Renal cortex interstitium (tissue), 11 donors: ENCODE data around the gene RSPO4. TPM values are rescaled to one million over a fixed set of nuclear protein-coding genes. Genes with fewer than 3 reads are reported as not detected.
A peak's percentile ranks its signal among the peaks of the same experiment; 100 is the strongest.
"Not testable (repeated sequence)": the region's sequence is repeated elsewhere in the genome, so short reads cannot be mapped to it uniquely, and the experiment has no call there.

ENCODE experiments used
- DNase-seq, 11 donors: peaks; one replicate each; pipeline ENCODE4 v3.0.0-alpha.2; 2013; ENCODE audit warnings: low read depth in 9 of 11, low spot score in 4 of 11; ENCODE audit errors: extremely low read depth in 1 of 11
- polyA plus RNA-seq, 3 donors: library from polyadenylated mRNA; unstranded; fragments of 120-200 nt; gene quantifications; one replicate each; pipeline ENCODE4 v1.2.1, GENCODE V29; 2013; ENCODE audit not compliant: insufficient read length in 3 of 3

RSPO4 gene
- polyA plus RNA-seq, 3 donors = 1.3 to 1.9 (median 1.9) TPM

DNA sequence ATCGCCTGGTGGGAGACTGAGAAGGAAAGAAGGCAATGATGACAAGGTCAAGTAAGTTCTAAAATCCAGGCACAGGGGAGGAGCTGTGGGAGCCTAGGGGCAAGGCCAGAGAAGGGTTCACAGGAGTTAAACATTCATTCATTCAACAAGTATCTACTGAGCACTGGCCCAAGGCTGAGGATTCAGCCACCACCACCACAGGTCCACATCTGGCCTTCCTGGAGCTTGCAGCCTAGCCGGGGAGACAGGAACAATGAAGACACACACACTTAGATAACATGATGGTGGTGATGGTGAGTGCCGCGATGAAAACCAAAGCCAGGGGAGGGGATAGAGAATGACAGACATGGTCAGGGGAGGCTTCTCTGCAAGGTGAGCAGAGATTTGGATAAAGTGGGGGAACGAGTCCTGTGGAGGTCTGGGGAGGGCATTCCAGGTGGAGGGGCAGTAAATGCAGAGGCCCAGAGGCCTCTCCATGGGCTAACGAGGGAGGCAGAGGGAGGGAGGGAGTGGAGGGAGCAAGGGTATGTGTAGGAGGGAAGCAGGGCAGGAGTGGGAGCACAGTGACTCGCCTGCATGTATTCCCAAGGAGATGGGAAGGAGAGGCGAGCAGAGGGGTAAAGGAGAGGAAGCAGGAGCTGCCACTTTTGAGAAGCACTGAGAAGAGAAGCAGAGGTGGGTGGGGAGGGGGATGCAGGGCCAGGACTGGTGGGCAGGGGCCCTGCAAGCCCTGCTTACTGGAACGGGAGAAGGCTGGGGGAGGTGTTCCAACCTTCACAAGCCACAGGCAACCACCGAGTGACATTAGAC, 10.5 kb upstream of the RSPO4 start:
- no peak for DNase-seq

DNA sequence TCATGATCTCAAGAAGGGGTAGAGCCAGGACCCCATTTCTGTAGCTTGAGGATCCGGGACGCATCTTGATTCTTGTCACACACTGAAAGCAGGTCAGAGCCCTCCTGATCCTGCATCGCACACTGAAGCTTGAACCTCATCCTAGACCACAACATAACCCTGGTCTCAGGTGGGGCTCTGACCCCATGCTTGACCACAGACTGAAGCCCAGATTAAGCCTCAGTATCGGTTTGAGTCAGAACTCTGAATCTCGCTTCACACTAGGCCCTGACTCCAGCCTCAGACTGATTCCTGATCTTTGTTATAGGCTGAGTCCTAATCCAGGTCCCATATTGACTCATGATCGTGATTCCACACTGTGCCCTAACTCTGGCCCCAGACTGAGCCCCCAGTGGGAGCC, 8.5 kb upstream of the RSPO4 start:
- no peak for DNase-seq

DNA sequence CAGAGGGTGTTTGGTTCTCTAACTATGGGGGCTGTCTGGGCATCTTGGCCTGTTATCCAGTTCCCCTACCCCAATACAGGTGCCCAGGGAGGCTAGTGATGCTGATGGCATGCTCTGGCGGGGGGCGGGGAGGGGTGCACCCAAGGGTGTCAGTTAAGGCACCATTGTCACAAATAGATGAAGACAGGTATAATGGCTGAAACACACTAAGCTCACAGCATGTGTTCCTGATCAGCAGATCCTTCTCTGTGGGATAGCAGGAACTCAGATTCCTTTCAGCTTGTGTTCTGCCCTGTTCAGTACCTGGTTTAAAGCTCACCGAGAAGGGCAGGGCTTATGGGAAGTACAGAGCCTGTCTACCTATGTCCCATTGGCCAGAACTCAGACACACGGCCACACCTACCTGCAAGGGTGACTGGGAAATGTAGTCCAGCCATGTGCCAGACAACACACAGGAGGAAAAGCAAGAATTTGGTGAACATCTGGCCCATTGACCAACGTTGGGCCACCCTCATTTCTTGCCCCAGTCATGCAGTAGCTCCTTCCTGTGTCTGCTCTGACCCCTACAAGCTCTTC, 3.4 kb upstream of the RSPO4 start:
- DNase-seq = peak in 4 of 11 donors; percentile 13 to 27 (median 20)

DNA sequence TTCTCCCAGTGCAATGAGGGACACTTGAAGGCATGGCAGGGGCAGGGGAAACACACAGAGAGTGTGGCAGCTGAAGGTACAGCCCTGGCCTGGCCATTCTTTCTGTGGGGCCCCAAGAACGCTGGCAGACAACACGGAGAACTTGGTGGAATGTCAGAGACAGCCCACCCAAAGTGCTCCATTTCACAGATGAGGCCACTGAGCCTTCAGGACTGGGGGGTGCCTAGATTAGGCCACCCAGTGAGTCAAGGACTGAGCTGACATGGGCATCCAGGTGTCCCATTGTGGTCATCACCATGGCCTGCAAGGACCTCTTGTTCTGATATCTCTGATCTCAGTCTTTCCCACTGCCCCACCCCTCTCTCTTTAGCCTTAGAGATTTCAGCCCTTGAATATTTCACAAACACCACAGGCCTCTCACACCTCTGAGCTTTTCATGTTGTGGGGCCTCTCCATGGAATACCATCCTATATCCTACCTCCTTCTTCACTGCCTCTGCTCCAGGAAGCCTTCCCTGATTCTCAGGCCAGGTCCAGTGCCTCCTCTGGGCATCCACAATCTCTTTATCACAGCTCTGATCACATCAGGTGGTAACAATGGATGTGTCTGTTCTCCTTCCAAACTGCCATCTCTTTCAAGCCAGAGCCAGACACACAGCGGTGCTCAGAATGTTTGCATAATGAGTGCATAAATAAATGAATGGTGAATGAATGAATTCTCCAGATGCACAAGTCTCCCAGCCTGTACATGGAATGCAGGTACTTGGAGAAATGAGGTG, 2.0 kb upstream of the RSPO4 start:
- DNase-seq = no peak

DNA sequence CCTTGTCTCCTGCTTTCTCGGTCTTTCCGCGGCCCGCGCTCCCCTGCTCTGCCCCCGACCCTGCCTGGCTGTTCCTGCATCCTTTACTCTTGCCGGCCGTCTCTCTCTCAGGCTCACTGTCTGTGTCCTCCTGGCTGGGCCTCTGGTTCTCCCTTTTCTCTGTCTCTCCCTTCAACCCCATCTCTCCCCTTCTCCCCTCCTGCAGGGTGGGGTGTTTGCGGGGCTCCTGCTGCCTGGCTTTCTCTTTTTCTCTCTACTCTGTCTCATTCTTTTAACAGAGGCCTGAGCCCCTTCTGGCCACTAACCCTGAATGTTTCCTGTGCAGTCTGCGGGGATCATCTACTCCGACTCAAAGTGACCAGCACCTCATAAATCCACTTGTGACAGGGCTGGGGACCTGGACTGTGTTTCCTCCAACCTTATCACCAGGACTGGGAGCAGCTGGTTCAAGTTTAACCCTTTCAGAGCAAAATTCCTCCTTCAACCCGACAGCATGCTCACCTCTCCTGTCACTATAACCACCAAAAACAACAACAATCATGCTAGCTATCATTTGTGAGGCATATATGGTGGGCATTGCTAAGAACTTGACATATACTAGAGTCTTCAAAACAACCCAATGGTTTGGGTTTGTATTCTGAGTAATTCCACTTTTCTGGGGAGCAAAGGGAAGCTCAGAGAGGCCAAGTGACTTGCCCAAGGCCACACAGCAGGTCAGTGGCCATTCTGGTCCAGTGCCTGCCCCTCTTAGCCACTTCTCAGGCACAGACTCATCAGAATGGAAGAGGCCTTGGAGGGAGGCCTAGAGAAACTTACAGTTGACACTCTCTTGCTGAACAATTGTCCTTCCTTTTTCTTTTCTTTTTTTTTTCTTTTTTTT, 811 bp upstream of the RSPO4 start:
- DNase-seq = no peak

DNA sequence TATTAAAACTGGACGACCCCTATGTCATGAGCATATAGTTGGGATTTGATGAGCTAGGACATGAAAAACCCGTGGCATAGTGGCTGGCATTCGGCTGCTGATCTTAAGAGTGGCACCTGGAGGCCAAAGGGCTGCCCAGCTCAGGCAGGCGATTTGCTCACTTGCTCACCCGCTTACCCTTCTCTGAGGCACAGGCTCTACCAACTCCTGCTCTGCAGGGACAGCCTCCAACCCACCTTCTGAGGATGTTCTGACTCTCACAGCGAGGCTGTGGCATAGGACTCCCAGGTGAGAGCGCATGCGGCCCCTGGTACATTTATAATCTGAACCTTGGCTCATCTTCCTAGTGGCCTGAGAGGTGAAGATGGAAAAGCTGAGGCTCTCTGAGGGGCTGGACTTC, 995 bp downstream of the RSPO4 start:
- no peak for DNase-seq

DNA sequence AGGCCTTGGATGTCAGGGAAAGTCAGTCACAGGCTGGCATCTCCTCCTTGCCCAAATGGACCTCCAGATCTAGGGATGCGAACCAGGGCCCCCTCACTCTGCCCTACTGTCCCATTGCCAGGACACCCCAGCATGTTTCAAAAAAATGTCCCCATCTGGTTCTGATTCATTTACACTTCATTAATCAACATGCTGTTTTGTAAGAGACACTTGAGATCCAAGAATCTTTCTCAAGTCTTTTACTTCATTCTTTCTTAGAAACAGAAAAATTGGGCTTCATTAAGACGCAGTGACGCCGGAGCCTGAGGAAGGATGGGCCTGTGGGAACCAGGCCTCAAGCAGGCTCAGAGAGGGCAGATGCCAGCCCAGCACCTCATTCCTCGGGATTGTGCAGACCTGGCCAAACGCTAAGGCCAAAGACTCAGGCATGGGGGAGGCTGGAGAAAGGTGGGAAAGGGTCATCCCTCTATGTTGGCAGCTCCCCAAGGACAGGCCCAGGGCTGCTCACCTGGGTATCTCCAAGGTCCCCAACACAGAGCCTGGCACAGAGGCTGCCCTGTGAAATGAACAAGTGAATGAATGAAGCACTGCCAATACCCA, 3.8 kb downstream of the RSPO4 start:
- no peak for DNase-seq

DNA sequence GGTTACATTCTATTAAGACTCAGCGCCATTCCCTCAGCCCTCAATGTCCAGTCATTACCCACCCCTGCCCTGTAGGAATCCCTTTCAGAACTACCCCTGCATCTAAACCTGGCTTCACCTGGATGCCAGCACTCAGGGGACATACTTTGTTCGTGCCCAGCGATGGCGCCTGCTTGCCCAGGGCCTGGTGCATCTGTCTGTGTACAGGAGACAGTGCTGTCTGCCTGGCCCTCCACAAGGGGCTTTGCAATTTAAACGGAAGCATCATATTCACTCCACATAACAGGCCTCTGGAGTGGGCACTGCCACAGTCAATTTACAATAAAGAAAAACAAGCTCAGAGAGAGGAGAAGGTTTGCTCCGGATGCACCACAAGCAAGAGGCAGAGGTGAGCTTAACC, 4.6 kb downstream of the RSPO4 start:
- no peak for DNase-seq

DNA sequence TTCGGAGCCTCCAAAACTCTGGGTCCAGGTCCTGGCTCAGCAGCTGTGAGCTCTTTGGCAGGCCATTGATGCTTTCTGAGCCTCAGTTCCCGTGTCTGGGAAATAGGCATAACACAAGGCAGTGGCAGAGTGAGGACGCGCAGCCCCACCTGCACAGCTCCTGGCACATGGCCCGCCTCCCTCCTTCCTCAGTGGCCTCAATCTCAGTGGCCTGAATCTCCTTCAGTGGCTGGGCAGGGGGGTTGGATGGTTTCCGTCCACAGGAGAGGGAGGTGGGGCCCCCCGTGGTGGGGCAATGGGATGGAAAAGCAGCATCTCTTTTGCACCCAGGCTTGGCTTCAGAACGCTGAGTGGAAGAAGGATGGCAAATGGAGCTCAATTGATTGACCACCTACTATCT, 5.1 kb downstream of the RSPO4 start:
- no peak for DNase-seq

DNA sequence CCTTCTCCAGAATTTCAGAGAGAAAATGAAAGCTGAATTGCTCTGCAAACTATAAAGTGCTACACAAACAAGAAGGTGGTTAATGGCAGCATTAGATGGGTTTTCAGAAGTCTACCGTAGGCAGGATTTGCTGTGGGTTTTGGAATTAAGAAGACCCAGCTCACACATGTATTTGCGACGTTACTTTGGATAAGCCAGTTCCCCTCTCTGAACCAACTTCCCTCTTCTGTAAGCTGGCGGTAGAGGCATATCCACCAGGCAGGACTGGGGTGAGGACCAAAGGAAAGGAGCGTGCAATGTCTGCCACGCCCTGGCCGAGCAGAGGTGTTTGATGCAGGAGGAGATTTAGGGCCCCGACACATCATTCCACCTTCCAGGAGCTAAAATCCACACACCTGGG, 6.9 kb downstream of the RSPO4 start:
- no peak for DNase-seq

DNA sequence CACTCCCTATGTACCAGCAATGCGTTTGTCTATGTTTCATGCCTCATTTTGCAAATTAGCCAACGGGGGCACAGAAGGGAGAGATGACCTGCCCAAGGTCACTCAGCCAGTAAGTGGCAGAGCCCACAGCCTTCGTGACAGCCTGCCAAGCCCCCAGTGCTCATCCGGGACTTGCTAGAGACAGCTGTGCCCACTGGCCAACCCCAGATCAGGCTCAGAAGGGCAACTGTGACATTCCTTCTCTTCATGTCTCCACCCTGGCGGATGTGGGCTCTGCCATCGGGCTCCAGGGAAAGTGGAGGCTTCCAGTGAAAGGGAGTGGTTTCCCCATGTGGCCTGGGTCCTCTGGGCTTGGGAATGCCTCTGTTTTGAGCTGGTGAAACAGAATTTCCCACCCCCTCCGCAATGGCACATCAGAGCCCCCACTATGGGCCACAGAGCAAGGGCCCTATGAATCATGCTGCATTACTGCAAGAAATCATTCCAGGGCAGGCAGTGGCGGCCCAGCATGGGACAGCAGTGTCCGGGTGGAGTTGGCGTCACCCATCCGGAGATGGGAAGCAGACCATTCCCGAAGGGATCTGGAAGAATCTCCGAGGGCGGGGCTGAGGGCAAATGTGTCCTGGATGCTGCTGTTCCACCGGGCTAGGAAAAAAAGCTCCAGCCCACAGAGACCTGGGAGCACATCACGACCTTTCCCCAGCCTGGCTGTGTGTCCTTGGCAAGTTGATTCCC, 9.1 kb downstream of the RSPO4 start:
- no peak for DNase-seq

DNA sequence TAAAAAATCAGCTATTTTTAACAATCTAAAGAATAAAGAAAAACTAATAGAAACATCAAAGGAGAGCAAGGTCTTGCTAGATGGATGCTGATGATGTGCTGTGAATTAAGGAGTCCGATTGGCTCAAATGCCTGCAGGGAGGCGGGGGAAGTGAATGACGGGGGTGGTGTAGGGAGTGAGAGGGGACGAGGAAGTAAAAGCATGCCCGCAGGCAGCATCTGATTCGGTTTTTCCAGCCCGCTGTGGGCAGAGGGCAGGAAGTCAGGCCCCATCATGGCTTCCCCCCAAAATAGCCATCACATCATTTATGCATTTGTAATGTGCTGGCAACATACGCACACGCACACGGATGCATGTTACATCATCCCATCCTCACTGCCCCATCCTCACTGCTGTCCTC, 10.3 kb downstream of the RSPO4 start:
- DNase-seq = no peak

DNA sequence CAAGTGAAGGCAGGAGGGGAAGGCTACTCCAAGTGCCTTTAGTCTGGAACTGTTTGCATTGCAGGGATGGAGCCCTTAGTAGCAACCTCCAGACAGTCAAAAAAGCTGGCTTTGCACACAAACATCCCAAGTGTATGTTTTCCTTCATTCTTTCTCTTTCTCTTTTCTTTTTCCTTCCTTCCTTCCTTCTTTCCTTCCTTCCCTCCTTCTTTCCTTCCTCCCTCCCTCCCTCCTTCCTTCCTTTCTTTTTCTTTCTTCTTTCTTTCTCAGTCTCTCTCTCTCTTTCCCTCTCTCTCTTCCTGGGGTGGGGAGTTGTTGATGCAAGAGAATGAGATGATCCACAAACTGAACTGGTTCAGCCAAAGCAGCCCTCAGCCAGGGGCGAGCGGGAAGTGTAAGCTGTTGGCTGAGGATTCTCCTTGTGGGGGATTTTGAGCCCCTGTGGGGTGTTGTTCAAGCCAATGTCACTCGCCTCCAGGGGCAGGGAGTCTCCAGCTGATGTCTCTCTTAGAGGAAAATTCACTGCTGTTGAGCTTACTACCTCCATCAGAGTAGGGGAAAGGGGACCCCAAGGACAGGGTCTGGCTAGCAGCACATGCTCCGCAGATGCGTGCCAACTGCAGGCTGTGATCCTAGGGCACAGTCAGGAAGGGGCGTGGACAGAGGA, 11.7 kb downstream of the RSPO4 start:
- DNase-seq = no peak

DNA sequence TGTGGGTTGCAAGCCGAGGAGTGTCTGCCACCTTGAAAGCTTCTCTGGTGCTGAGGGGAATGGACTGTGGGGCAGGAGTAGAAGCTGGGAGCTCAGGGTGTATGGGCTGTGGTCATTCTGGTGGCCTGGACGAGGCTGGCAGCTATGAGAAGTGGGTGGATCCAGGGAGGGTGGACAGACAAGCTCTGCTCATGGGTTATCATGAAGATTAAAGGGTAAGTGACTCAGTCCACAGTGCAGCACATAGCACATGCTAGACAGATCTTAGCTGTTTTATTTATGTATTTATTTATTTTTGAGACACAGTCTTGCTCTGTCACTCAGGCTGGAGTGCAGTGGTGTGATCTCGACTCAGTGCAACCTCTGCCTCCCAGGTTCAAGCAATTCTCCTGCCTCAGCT, 13.8 kb downstream of the RSPO4 start:
- DNase-seq = no peak

DNA sequence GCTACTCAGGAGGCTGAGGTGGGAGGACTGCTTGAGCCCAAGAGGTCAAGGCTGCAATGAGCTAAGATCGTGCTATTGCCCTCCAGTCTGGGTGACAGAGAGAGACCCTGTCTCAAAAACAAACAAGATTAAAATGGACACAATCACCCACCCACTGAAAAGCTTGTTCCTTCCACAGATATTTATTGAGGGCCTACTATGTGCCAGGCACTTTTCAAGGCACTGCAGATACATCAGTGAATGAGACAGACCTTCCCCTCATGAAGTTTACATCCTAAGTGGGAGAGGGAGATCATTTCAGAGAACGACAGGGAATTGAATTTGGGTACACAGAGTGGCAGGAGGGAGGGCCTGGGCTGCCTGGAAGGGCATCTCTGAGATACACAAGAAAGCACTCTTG, 14.4 kb downstream of the RSPO4 start:
- no peak for DNase-seq

DNA sequence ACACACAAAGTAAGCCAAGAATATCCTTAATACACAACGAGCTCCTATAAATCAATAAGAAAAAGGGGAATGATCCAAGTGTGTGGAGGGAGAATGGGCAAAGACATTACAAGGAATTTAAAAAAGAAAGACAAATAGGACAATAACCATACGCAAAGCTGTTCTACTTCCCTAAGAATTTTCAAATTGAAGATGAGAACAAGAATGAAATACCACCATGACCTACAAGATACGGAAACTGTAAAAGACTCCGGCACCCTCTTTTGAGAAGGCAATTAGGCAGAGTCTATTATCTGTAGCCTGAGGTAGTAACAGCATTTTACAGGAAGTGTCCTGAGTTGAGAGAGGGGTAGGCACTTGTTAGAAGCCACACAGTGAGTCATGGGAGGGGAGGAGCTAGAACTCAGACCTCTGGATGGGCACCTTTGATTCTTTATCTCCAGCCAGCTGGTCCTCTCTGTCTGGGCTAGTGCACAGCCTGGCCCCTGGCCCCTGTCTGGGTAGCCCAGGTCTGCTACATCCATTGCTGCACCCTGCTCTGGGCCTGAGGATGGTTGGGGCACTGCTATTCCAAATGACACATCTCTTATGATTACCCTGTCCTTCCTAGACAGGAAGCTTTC, 15.3 kb downstream of the RSPO4 start:
- DNase-seq = no peak

DNA sequence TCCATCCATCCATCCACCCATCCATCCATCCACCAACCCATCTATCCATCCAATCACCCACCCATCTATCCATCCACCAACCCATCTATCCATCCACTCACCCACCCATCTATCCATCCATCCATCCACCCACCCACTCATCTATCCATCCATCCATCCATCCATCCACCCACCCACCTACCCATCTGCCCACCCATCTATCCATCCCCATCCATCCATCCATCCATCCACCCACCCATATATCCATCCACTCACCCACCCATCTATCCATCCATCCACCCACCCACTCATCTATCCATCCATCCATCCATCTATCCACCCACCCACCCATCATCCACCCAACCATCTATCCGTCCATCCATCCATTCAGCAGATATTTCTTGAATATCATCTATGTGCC, 17.1 kb downstream of the RSPO4 start:
- DNase-seq = not testable (repeated sequence)
